ENCODE measurements around the gene SFT2D3. TPM values are rescaled to one million over a fixed set of nuclear protein-coding genes. Genes with fewer than 3 reads are reported as not detected.

SFT2D3 gene
- total RNA-seq, 2 experiments from 2014 or later: 5.2 to 5.8 TPM

DNA sequence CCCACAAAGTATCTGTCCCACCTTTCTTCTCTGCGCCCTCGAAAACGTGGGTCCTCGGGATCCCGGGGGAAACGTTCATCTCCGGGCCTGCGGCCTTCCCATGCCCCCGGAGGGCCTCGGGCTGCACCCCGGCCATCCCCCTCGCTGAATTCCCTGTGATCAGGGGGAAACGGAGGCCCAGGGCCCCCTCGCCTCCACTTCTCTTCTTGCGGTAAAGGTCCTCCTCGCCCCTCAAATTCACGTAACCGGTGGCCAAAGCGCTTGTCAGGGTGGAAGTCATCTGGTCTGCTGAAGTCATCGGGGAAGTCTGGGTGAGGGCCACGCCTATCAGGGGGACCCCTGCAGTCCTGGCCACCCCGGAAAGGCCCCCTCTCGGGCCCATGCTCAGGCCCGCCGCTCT, 12.3 kb downstream of the SFT2D3 start:
- DNase-seq: no peak
- Mint-ChIP-seq H3K36me3 (ENCODE audit: low read depth) (peaks cover 32% of the 10 kb centered on the region), H3K27me3 (no peaks in the 10 kb centered on the region), H3K9me3 (no peaks in the 10 kb centered on the region), H3K4me1 (no peaks in the 10 kb centered on the region), H3K4me3 (no peak overlapping the region), H3K27ac (no peak overlapping the region)
- ChIA-PET POLR2A (interaction anchor here (3.8 kb wide), 1 partner anchor 10 kb away, joined by 28 read pairs; the partner anchor contains the start of gene SFT2D3), CTCF (interaction anchor here (1.7 kb wide), 1 partner anchor 13 kb away, joined by 4 read pairs; no protein-coding TSS in a partner anchor)

DNA sequence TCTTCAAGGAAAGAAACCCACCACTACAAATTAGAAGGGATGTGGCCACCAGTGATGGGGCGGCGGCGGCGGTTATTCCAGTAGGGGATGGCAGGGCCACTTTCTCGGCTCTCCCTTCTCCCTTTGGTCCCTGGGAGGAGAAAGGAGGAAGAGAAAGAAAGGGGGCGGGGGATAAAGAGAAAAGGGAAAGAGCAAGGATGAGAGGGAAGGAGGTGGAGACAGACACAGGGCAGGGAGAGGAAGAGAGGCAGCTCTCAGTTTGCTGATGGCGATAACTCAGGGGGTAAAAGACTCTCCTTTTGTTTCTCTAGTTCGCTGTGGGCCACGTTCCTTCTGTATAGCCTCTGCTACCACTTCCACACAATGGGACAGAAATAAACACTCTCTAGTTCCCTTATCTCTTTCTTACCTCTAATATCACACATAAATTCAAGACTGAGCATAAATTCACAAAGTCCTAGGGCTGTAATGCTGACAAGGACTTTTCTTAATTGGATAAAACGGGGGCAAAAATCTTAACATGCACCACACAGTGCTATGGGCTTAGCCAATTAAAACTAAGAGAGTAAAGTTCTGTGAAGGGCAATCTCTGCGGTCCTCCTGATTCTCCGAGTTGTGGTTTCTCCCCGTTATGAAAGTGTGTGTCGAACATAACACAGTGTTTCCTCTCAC, 14.6 kb downstream of the SFT2D3 start:
- peaks cover 34% of the 10 kb centered on the region for H3K36me3 Mint-ChIP-seq (ENCODE audit: low read depth)

GRCh38 chr2:127718271-127718670, 17.0 kb downstream of the SFT2D3 start:
- POLR2A ChIA-PET: interaction anchor here (2.7 kb wide), 1 partner anchor 16 kb away, joined by 13 read pairs; the partner anchor contains the start of gene SFT2D3
- Mint-ChIP-seq H3K27ac (no peak overlapping the region), H3K9me3 (no peaks in the 10 kb centered on the region), H3K36me3 (ENCODE audit: low read depth) (peaks cover 45% of the 10 kb centered on the region), H3K4me3 (no peak overlapping the region), H3K4me1 (no peaks in the 10 kb centered on the region), H3K27me3 (no peaks in the 10 kb centered on the region)
- DNase-seq: no peak
- CTCF ChIA-PET: no interaction called here

More for the DNA sequence above, 14.6 kb downstream of the SFT2D3 start:
- Mint-ChIP-seq H3K27ac (no peak overlapping the region), H3K9me3 (no peaks in the 10 kb centered on the region), H3K4me3 (no peak overlapping the region), H3K4me1 (no peaks in the 10 kb centered on the region), H3K27me3 (no peaks in the 10 kb centered on the region)
- ChIA-PET POLR2A (interaction anchor here (1.3 to 3.8 kb wide), 2 partner anchors 12 kb away, joined by 4 to 28 read pairs; partner anchors contain the start of gene SFT2D3), CTCF (no interaction called here)
- DNase-seq: no peak

DNA sequence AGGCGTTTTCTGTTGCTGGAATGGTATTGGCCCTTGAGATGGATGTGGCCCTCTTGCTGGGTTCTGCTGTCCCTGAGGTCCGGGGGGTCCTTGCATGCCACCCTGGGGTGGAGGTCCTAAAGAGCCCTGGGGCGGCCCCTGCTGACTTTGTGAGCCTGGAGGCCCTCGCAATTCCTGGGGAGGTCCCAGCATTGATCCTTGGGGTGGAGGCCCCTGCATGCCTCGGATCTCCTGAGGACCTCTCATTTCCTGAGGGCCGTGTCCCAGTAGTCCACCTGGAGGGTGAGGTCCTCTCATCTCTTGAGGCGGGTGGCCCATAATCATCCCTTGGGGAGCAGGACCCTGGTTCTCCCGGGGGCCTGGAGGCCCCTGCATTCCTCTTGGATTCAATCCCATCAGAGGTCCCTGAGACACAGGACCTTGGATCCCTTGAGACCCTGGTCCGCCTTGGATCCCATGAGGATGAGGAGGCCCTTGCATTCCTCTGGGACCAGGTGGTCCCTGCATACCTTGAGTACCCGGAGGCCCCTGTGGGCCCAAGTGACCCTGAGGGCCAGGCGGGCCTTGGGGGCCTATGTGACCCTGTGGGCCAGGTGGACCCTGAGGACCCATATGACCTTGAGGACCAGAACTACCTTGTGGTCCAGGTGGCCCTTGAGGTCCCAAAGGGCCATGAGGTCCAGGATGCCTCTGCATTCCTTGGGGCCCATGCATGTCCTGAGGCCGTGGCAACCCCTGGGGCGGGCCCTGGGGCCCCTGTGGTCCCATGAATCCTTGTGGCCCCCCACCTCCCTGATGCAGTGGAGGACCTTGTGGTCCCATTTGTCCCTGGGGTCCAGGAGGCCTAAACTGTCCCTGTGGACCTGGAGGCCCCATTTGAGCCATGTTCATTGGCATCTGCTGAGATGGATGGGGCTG, 18.3 kb downstream of the SFT2D3 start:
- CTCF ChIA-PET: no interaction called here
- no peak overlapping the region for H3K27ac Mint-ChIP-seq
- no peaks in the 10 kb centered on the region for H3K9me3 Mint-ChIP-seq
- peaks cover 50% of the 10 kb centered on the region for H3K36me3 Mint-ChIP-seq (ENCODE audit: low read depth)
- DNase-seq: no peak
- H3K4me1 Mint-ChIP-seq: no peaks in the 10 kb centered on the region
- no peaks in the 10 kb centered on the region for H3K27me3 Mint-ChIP-seq
- POLR2A ChIA-PET: interaction anchor here (2.7 kb wide), 1 partner anchor 18 kb away, joined by 13 read pairs; the partner anchor contains the start of gene SFT2D3
- H3K4me3 Mint-ChIP-seq: no peak overlapping the region

GRCh38 chr2:127721311-127721977, 20.1 kb downstream of the SFT2D3 start:
- Mint-ChIP-seq H3K4me1 (no peaks in the 10 kb centered on the region), H3K9me3 (no peaks in the 10 kb centered on the region), H3K27ac (no peak overlapping the region), H3K4me3 (no peak overlapping the region), H3K36me3 (ENCODE audit: low read depth) (peaks cover 55% of the 10 kb centered on the region), H3K27me3 (no peaks in the 10 kb centered on the region)
- DNase-seq: no peak
- POLR2A ChIA-PET: interaction anchor here (0.7 kb wide), 1 partner anchor 17 kb away, joined by 3 read pairs; no protein-coding TSS in a partner anchor
- CTCF ChIA-PET: no interaction called here

DNA sequence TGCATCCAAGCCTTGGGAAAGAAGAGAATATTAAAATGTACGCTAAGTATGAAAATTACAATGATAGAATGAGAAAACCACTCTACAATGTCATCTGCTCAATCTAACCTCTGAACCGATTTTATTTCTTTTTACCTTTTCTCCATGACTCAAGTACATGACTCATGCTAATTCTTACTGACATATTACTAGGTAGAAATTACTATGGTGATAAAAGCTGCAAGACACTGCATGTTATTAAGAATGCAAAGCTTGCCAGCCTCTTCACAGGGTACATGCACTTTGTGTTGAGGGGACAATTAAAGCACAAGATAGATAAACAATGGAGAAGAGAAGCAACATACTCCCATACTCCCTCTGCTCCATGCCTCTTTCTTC, 20.7 kb downstream of the SFT2D3 start:
- POLR2A ChIA-PET: no interaction called here
- DNase-seq: no peak
- Mint-ChIP-seq H3K9me3 (no peaks in the 10 kb centered on the region), H3K4me3 (no peak overlapping the region), H3K36me3 (ENCODE audit: low read depth) (peaks cover 52% of the 10 kb centered on the region), H3K27ac (no peak overlapping the region), H3K4me1 (no peaks in the 10 kb centered on the region), H3K27me3 (no peaks in the 10 kb centered on the region)
- CTCF ChIA-PET: no interaction called here

DNA sequence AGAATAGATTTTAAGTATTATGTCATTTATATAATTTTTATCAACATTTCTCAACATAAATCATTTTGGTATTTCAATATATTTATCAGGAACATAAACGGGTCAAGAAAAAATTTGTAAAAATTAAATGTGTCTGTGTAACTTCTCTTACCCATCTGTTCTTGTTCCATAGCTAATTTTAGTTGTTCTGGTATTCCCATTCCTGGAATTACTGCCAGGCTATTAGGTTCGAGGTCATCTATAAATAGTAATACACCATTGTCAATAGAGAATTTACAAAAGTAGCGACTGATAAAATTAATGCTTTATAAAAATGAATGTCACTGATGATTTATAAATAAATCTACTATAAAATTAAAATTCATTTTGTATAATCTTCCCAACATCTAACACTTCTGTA, 21.5 kb downstream of the SFT2D3 start:
- ChIA-PET CTCF (no interaction called here), POLR2A (no interaction called here)
- H3K27ac Mint-ChIP-seq: no peak overlapping the region
- no peak for DNase-seq
- peaks cover 52% of the 10 kb centered on the region for H3K36me3 Mint-ChIP-seq (ENCODE audit: low read depth)
- no peak overlapping the region for H3K4me3 Mint-ChIP-seq
- no peaks in the 10 kb centered on the region for H3K4me1 Mint-ChIP-seq
- no peaks in the 10 kb centered on the region for H3K9me3 Mint-ChIP-seq
- H3K27me3 Mint-ChIP-seq: no peaks in the 10 kb centered on the region

- no peaks in the 10 kb centered on the region for H3K27me3 Mint-ChIP-seq
- no peak for DNase-seq
- no peaks in the 10 kb centered on the region for H3K9me3 Mint-ChIP-seq
- H3K4me3 Mint-ChIP-seq: no peak overlapping the region
- no peaks in the 10 kb centered on the region for H3K4me1 Mint-ChIP-seq
- POLR2A ChIA-PET: interaction anchor here (1.7 to 2.2 kb wide), 2 partner anchors 24 to 25 kb away, joined by 5 to 6 read pairs; partner anchors contain the start of gene SFT2D3
- no peak overlapping the region for H3K27ac Mint-ChIP-seq
- CTCF ChIA-PET: interaction anchor here (1.3 kb wide), 1 partner anchor 12 kb away, joined by 4 read pairs; no protein-coding TSS in a partner anchor
- peaks cover 31% of the 10 kb centered on the region for H3K36me3 Mint-ChIP-seq (ENCODE audit: low read depth)
Measured at GRCh38 chr2:127726158-127726880, 25.0 kb downstream of the SFT2D3 start.

- Mint-ChIP-seq H3K4me3 (no peak overlapping the region), H3K36me3 (ENCODE audit: low read depth) (peaks cover 30% of the 10 kb centered on the region), H3K9me3 (no peaks in the 10 kb centered on the region), H3K4me1 (peaks cover 15% of the 10 kb centered on the region), H3K27me3 (no peaks in the 10 kb centered on the region), H3K27ac (no peak overlapping the region)
- no peak for DNase-seq
- CTCF ChIA-PET: no interaction called here
- POLR2A ChIA-PET: no interaction called here
Measured at GRCh38 chr2:127733113-127733815, 32.0 kb downstream of the SFT2D3 start.

GRCh38 chr2:127733816-127734537, 32.7 kb downstream of the SFT2D3 start:
- H3K9me3 Mint-ChIP-seq: no peaks in the 10 kb centered on the region
- ChIA-PET CTCF (no interaction called here), POLR2A (no interaction called here)
- no peak overlapping the region for H3K27ac Mint-ChIP-seq
- no peak overlapping the region for H3K4me3 Mint-ChIP-seq
- no peak for DNase-seq
- peaks cover 22% of the 10 kb centered on the region for H3K4me1 Mint-ChIP-seq
- H3K36me3 Mint-ChIP-seq (ENCODE audit: low read depth): peaks cover 37% of the 10 kb centered on the region
- H3K27me3 Mint-ChIP-seq: no peaks in the 10 kb centered on the region

- no peak overlapping the region for H3K4me3 Mint-ChIP-seq
- POLR2A ChIA-PET: no interaction called here
- H3K9me3 Mint-ChIP-seq: no peaks in the 10 kb centered on the region
- H3K27me3 Mint-ChIP-seq: no peaks in the 10 kb centered on the region
- CTCF ChIA-PET: no interaction called here
- no peak for DNase-seq
- peaks cover 42% of the 10 kb centered on the region for H3K36me3 Mint-ChIP-seq (ENCODE audit: low read depth)
- H3K27ac Mint-ChIP-seq: no peak overlapping the region
- peaks cover 29% of the 10 kb centered on the region for H3K4me1 Mint-ChIP-seq
Measured at GRCh38 chr2:127735044-127735443, 33.7 kb downstream of the SFT2D3 start.

Data from activated CD4-positive, alpha-beta memory T cell treated with anti-CD3 and anti-CD28 coated beads, Interleukin-2, amount 10 ng/mL, durations not matched to agents 7 days and 5 days (primary cell).